Measurements from ENCODE around the gene VPS37B. TPM values are rescaled to one million over a fixed set of nuclear protein-coding genes. Genes with fewer than 3 reads are reported as not detected.

Gene VPS37B
- total RNA-seq, 1 experiment from 2014 or later = 12.3 TPM

DNA sequence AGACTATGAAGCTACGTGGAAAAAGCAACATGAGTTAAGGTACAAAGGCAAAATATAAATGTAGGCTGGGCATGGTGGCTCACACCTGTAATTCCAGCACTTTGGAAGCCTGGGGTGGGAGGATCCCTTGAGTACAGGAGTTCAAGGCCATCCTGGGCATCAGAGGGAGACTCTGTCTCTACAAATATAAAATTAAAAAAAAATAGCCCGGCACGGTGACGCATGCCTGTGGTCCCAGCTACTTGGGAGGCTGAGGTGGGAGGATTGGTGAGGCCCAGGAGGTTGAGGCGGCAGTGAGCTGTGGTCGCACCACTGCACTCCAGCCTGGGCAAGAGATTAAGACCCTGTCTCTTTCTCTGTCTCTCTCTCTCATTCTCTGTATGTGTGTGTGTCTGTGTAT lies 4.0 kb upstream of the VPS37B start:
- H3K27me3 ChIP-seq (ENCODE audit: insufficient read depth, low read length) = peaks cover 6% of the 10 kb centered on the region; the same call in 1 of the 2 replicates
- H3K27ac ChIP-seq (ENCODE audit: insufficient read length, low read depth, low read length) = no peak overlapping the region

More for the DNA sequence above, 4.0 kb upstream of the VPS37B start:
- Histone ChIP-seq H3K18ac (ENCODE audit: insufficient read length, low read depth, low read length) (no peak overlapping the region), H3K4me1 (ENCODE audit: insufficient read depth, low read length) (0 out of 2 replicates have a peak, but pooled peaks cover 2% of the 10 kb centered on the region), H3K4me2 (ENCODE audit: insufficient read depth, insufficient read length, low read length) (no peak overlapping the region), H3K79me1 (ENCODE audit: insufficient read depth, low read depth, low read length, poor library complexity, severe bottlenecking) (no peaks in the 10 kb centered on the region), H2BK20ac (ENCODE audit: low read depth, low read length, poor library complexity, severe bottlenecking) (no peak overlapping the region), H3K14ac (ENCODE audit: insufficient read depth, low read length) (no peak overlapping the region), H2AK5ac (ENCODE audit: insufficient read length, low read length) (no peak overlapping the region), H3T11ph (ENCODE audit: low read length) (no peak overlapping the region), H2BK120ac (ENCODE audit: low read depth, low read length, poor library complexity, severe bottlenecking) (no peak overlapping the region), H3K9me3 (ENCODE audit: control insufficient read depth, low read depth, low read length) (no peaks in the 10 kb centered on the region), H3K56ac (ENCODE audit: insufficient read length, low read depth, low read length) (no peak overlapping the region), H3K23ac (ENCODE audit: insufficient read length, low read depth, low read length) (no peak overlapping the region), H3K79me2 (ENCODE audit: insufficient read depth, low read length) (no peaks in the 10 kb centered on the region), H2BK15ac (ENCODE audit: low read depth, low read length) (no peak overlapping the region), H4K8ac (replicated peaks; ENCODE audit: insufficient read length, low read depth, low read length) (no peak overlapping the region), H3K23me2 (ENCODE audit: insufficient read length, low read depth, low read length, poor library complexity, severe bottlenecking) (peaks cover 7% of the 10 kb centered on the region), H2BK5ac (ENCODE audit: insufficient read length, low read length) (no peak overlapping the region), H4K91ac (ENCODE audit: insufficient read length, low read depth, low read length) (no peak overlapping the region), H4K20me1 (ENCODE audit: control insufficient read depth, insufficient read depth, insufficient read length) (no peaks in the 10 kb centered on the region), H2AFZ (ENCODE audit: low read length) (no peak overlapping the region), H3K9ac (ENCODE audit: extremely low read depth, insufficient read length, low read length) (no peak overlapping the region), H2BK12ac (ENCODE audit: insufficient read length, low read depth, low read length) (no peak overlapping the region), H3K4ac (ENCODE audit: low read depth, low read length) (no peak overlapping the region), H4K5ac (ENCODE audit: insufficient read length, low read depth, low read length) (no peak overlapping the region)
- H3K4me1 Mint-ChIP-seq = peaks cover 18 to 19% of the 10 kb centered on the region in 2 experiments
- TF ChIP-seq, protein P1, sequence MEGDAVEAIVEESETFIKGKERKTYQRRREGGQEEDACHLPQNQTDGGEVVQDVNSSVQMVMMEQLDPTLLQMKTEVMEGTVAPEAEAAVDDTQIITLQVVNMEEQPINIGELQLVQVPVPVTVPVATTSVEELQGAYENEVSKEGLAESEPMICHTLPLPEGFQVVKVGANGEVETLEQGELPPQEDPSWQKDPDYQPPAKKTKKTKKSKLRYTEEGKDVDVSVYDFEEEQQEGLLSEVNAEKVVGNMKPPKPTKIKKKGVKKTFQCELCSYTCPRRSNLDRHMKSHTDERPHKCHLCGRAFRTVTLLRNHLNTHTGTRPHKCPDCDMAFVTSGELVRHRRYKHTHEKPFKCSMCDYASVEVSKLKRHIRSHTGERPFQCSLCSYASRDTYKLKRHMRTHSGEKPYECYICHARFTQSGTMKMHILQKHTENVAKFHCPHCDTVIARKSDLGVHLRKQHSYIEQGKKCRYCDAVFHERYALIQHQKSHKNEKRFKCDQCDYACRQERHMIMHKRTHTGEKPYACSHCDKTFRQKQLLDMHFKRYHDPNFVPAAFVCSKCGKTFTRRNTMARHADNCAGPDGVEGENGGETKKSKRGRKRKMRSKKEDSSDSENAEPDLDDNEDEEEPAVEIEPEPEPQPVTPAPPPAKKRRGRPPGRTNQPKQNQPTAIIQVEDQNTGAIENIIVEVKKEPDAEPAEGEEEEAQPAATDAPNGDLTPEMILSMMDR (conservative IDR thresholded peaks at IDR 0.05) = no peak
- no peak for DNase-seq
- no peak overlapping the region for H3K27ac Mint-ChIP-seq
- H3K4me3 Mint-ChIP-seq = no peak overlapping the region
- H3K27me3 Mint-ChIP-seq (ENCODE audit: low read depth) = peaks cover 85% of the 10 kb centered on the region
- no CpG with 5 or more reads among the region's 6 CpGs for WGBS (ENCODE audit: extremely low coverage, insufficient read length, low lambda C conversion rate)
- H3K9me3 Mint-ChIP-seq = peaks cover 0 to 6% of the 10 kb centered on the region in 2 experiments; a peak in 3 of 5 replicates
- peaks cover 0 to 5% (median 0%) of the 10 kb centered on the region in 3 experiments; a peak in 2 of 7 replicates for H3K36me3 Mint-ChIP-seq (ENCODE audit: insufficient read depth in 1 of 3, low read depth in 3 of 3)
